Esophagus muscularis mucosa (tissue), 4 donors: ENCODE data around the gene CCHCR1. TPM values are rescaled to one million over a fixed set of nuclear protein-coding genes. Genes with fewer than 3 reads are reported as not detected.

ENCODE experiments used
- DNase-seq: peaks from one replicate; pipeline ENCODE4 v3.0.0-alpha.2; 2017; ENCODE audit errors: extremely low spot score
- H3K27ac ChIP-seq, 4 donors: fragments of 200-600 bp; sonication (generic); replicated peaks in 1 of 4; 1 replicate in 3 of 4; 2 replicates in 1 of 4; pipeline ENCODE4 v1.5.1; 2016 to 2019; ENCODE audit warnings: mild to moderate bottlenecking in 1 of 4
- H3K27me3 ChIP-seq, 4 donors: fragments of 200-600 bp; sonication (generic); one replicate each; pipeline versions ENCODE4 v1.5.1 to v1.6.0; 2016 to 2019
- H3K36me3 ChIP-seq, 4 donors: fragments of 200-600 bp; sonication (generic); one replicate each; pipeline ENCODE4 v1.5.1; 2016 to 2019
- H3K4me1 ChIP-seq, 4 donors: fragments of 200-600 bp; sonication (generic); one replicate each; pipeline ENCODE4 v1.5.1; 2016 to 2019
- H3K4me3 ChIP-seq, 4 donors: fragments of 200-600 bp; sonication (generic); 1 replicate in 2 of 4; 2 replicates in 2 of 4; pipeline ENCODE4 v1.5.1; 2016 to 2019; ENCODE audit warnings: mild to moderate bottlenecking in 4 of 4, moderate library complexity in 1 of 4
- H3K9me3 ChIP-seq, 4 donors: fragments of 200-600 bp; sonication (generic); 1 replicate in 3 of 4; 2 replicates in 1 of 4; pipeline ENCODE4 v1.5.1; 2016 to 2019
- CTCF ChIP-seq, 3 experiments: fragments of 200-600 bp in 2 of 3; fragments of 450-650 bp in 1 of 3; sonication (generic) in 2 of 3; IDR thresholded peaks; one replicate each; pipeline ENCODE4 v1.5.1; 2017 to 2019; ENCODE audit warnings: antibody characterized with exemption in 3 of 3, mild to moderate bottlenecking in 2 of 3, moderate library complexity in 1 of 3
- EP300 ChIP-seq: sonication (generic); formaldehyde crosslinking; IDR thresholded peaks from one replicate; pipeline ENCODE4 v1.6.1; 2017; ENCODE audit warnings: antibody characterized with exemption
- POLR2A ChIP-seq: fragments of 450-650 bp; IDR thresholded peaks from one replicate; pipeline ENCODE4 v1.6.1; 2017; ENCODE audit warnings: antibody characterized with exemption, moderate library complexity, mild to moderate bottlenecking, low read depth
- POLR2AphosphoS5 ChIP-seq, 2 donors: sonication (generic); formaldehyde crosslinking; IDR thresholded peaks; one replicate each; pipeline ENCODE4 v1.6.1; 2017; ENCODE audit warnings: antibody characterized with exemption in 2 of 2
- WGBS: methylation state at CpG from one replicate; pipeline ENCODE4 v1.1.5; 2018; 5-methylcytosine and 5-hydroxymethylcytosine counted together
- intact Hi-C: fragments of 100-400 bp; cut with DNase I; formaldehyde crosslinking; loops from one replicate; pipeline ENCODE4 v1.15.1; 2023
- total RNA-seq, 4 donors: library from RNA; depleted of rRNA; stranded (reverse); fragments of >200 nt; gene quantifications; one replicate each; pipeline versions ENCODE4 v1.1.0 to v1.2.1, GENCODE V29; 2016

CCHCR1 gene
- total RNA-seq, 4 donors from 2014 or later, result 5.8 to 11.6 (median 9.4) TPM

- DNase-seq, result no peak
- peaks cover 27 to 33% (median 32%) of the 10 kb centered on the region in 4 donors for H3K4me1 ChIP-seq
- TF ChIP-seq POLR2AphosphoS5 (IDR thresholded peaks at IDR 0.05) (no peak), POLR2A (no peak), EP300 (no peak), CTCF (IDR thresholded peaks at IDR 0.05) (no peak)
- peaks cover 0 to 7% (median 0%) of the 10 kb centered on the region in 4 donors for H3K27me3 ChIP-seq
- no peak overlapping the region for H3K4me3 ChIP-seq
- no peaks in the 10 kb centered on the region for H3K9me3 ChIP-seq
- H3K36me3 ChIP-seq, result no peaks in the 10 kb centered on the region
- WGBS, result 100% methylated on average over 9 of the region's 13 CpGs
- H3K27ac ChIP-seq, result no peak overlapping the region
- intact Hi-C loops, result no loop called here
Measured at GRCh38 chr6:31111712-31112111, 45.9 kb downstream of the CCHCR1 start.

- WGBS, result 82% methylated on average over 11 of the region's 11 CpGs
- no peak for DNase-seq
- no peaks in the 10 kb centered on the region for H3K9me3 ChIP-seq
- H3K4me1 ChIP-seq, result peaks cover 22 to 26% (median 25%) of the 10 kb centered on the region in 4 donors
- no peak overlapping the region for H3K4me3 ChIP-seq
- no peak for TF ChIP-seq POLR2A
- no peak for TF ChIP-seq CTCF (IDR thresholded peaks at IDR 0.05)
- TF ChIP-seq POLR2AphosphoS5 (IDR thresholded peaks at IDR 0.05), result no peak
- no peak for TF ChIP-seq EP300
- no peaks in the 10 kb centered on the region for H3K36me3 ChIP-seq
- no peak overlapping the region for H3K27ac ChIP-seq
- H3K27me3 ChIP-seq, result peaks cover 0 to 7% (median 0%) of the 10 kb centered on the region in 4 donors
- intact Hi-C loops, result no loop called here
Measured at GRCh38 chr6:31110825-31111582, 46.6 kb downstream of the CCHCR1 start.

- Histone ChIP-seq H3K4me3 (no peak overlapping the region), H3K9me3 (no peaks in the 10 kb centered on the region), H3K27me3 (peaks cover 0 to 13% (median 0%) of the 10 kb centered on the region in 4 donors), H3K36me3 (no peaks in the 10 kb centered on the region), H3K27ac (no peak overlapping the region), H3K4me1 (no peaks in the 10 kb centered on the region)
- intact Hi-C loops, result no loop called here
- DNase-seq, result no peak
- 76% methylated on average over 4 of the region's 4 CpGs for WGBS
- TF ChIP-seq POLR2AphosphoS5 (IDR thresholded peaks at IDR 0.05), result no peak
Measured at GRCh38 chr6:31107052-31107451, 50.5 kb downstream of the CCHCR1 start.

GRCh38 chr6:31103136-31103535 is 54.5 kb downstream of the CCHCR1 start:
- Histone ChIP-seq H3K27me3 (peaks cover 0 to 6% (median 0%) of the 10 kb centered on the region in 4 donors), H3K36me3 (no peaks in the 10 kb centered on the region), H3K4me3 (no peak overlapping the region), H3K4me1 (no peaks in the 10 kb centered on the region), H3K27ac (no peak overlapping the region), H3K9me3 (no peaks in the 10 kb centered on the region)
- 92% methylated on average over 2 of the region's 2 CpGs for WGBS
- DNase-seq, result no peak
- intact Hi-C loops, result no loop called here
- TF ChIP-seq CTCF (IDR thresholded peaks at IDR 0.05) (no peak), POLR2A (no peak), POLR2AphosphoS5 (IDR thresholded peaks at IDR 0.05) (no peak), EP300 (no peak)

GRCh38 chr6:31098449-31098938 is 59.1 kb downstream of the CCHCR1 start:
- intact Hi-C loops, result no loop called here
- TF ChIP-seq POLR2AphosphoS5 (IDR thresholded peaks at IDR 0.05), result no peak
- no peak for TF ChIP-seq CTCF (IDR thresholded peaks at IDR 0.05)
- TF ChIP-seq EP300, result no peak
- no peak for TF ChIP-seq POLR2A
- no peaks in the 10 kb centered on the region for H3K36me3 ChIP-seq
- DNase-seq, result no peak
- peaks cover 4 to 16% (median 10%) of the 10 kb centered on the region in 4 donors for H3K4me1 ChIP-seq
- WGBS, result 99% methylated on average over 4 of the region's 4 CpGs
- H3K27ac ChIP-seq, result no peak overlapping the region
- H3K4me3 ChIP-seq, result no peak overlapping the region
- H3K27me3 ChIP-seq, result no peaks in the 10 kb centered on the region
- H3K9me3 ChIP-seq, result no peaks in the 10 kb centered on the region
